H1 (cell line): Measurements from ENCODE around the gene MOB2. TPM values are rescaled to one million over a fixed set of nuclear protein-coding genes. Genes with fewer than 3 reads are reported as not detected.

Source experiments
- CTCF ChIA-PET: fragments of 300-600 bp; sonication (Branson Sonifier 250); formaldehyde crosslinking; loops from one replicate; lab custom pipeline; 2021; ENCODE audit not compliant: partially characterized antibody; lab: Charles Lee
- POLR2A ChIA-PET: fragments of 300-600 bp; sonication (Branson Sonifier 250); formaldehyde crosslinking; loops from one replicate; lab custom pipeline; 2021; ENCODE audit warnings: inconsistent platforms; ENCODE audit not compliant: partially characterized antibody; lab: Charles Lee
- DNase-seq, 2 experiments: peaks; one replicate each; pipeline versions ENCODE4 v3.0.0 to v3.0.0-alpha.2; 2010 to 2022; ENCODE audit warnings: low spot score in 2 of 2, low read depth in 1 of 2, mixed read lengths in 1 of 2
- FAIRE-seq: peaks from 2 replicates; lab custom pipeline; 2011; peaks lifted over from hg19 to GRCh38; lab: Jason Lieb, UNC
- H2AFZ ChIP-seq: 2 replicates; pipeline ENCODE4 v1.8.1; 2012; ENCODE audit warnings: low read length, inconsistent platforms
- H2AK5ac ChIP-seq: 2 replicates; pipeline ENCODE4 v1.6.1; 2013; ENCODE audit warnings: low read depth, low read length
- H2BK120ac ChIP-seq: replicated peaks from 2 replicates; pipeline ENCODE3; 2013; ENCODE audit warnings: low read depth, low read length, inconsistent platforms
- H2BK12ac ChIP-seq: 2 replicates; pipeline ENCODE4 v1.6.1; 2013; ENCODE audit warnings: low read depth, low read length
- H2BK15ac ChIP-seq: 2 replicates; pipeline ENCODE4 v1.6.1; 2013; ENCODE audit warnings: low read length
- H2BK20ac ChIP-seq: 2 replicates; pipeline ENCODE4 v1.6.1; 2013; ENCODE audit warnings: low read length
- H2BK5ac ChIP-seq: 2 replicates; pipeline ENCODE4 v1.6.1; 2013; ENCODE audit warnings: low read depth, low read length
- H3K14ac ChIP-seq: 2 replicates; pipeline ENCODE4 v1.6.1; 2013; ENCODE audit warnings: inconsistent platforms; ENCODE audit not compliant: insufficient read length
- H3K18ac ChIP-seq: 2 replicates; pipeline ENCODE4 v1.6.1; 2013; ENCODE audit warnings: low read length; ENCODE audit errors: extremely low read depth
- H3K23ac ChIP-seq: 2 replicates; pipeline ENCODE4 v1.6.1; 2013; ENCODE audit warnings: inconsistent platforms; ENCODE audit not compliant: insufficient read length
- H3K23me2 ChIP-seq: 2 replicates; pipeline ENCODE4 v1.6.1; 2013; ENCODE audit warnings: low read depth, low read length
- H3K27ac ChIP-seq: 2 replicates; pipeline ENCODE4 v1.6.1; 2011; ENCODE audit warnings: low read depth, low read length, inconsistent platforms
- H3K27me3 ChIP-seq, 4 experiments: replicated peaks in 1 of 4; 1 replicate in 1 of 4; 2 replicates in 3 of 4; pipeline versions ENCODE4 v1.6.1 to v1.8.1; 2011 to 2013; ENCODE audit warnings: low read length in 3 of 4, mild to moderate bottlenecking in 3 of 4, inconsistent platforms in 2 of 4, mixed read lengths in 2 of 4, moderate library complexity in 1 of 4; ENCODE audit not compliant: control insufficient read depth in 3 of 4, insufficient read depth in 3 of 4; ENCODE audit errors: extremely low read depth in 1 of 4
- H3K36me3 ChIP-seq, 4 experiments: 2 replicates each; pipeline versions ENCODE4 v1.6.1 to v1.8.1; 2011 to 2013; ENCODE audit warnings: mild to moderate bottlenecking in 4 of 4, low read length in 3 of 4, moderate library complexity in 2 of 4, control low read depth in 1 of 4, inconsistent platforms in 1 of 4; ENCODE audit not compliant: insufficient read depth in 4 of 4, control insufficient read depth in 2 of 4
- H3K4ac ChIP-seq: replicated peaks from 2 replicates; pipeline ENCODE3; 2013; ENCODE audit warnings: low read length, low read depth, mixed read lengths, inconsistent platforms; ENCODE audit not compliant: insufficient read length
- H3K4me1 ChIP-seq, 4 experiments: replicated peaks in 1 of 4; 1 replicate in 1 of 4; 2 replicates in 3 of 4; pipeline versions ENCODE4 v1.6.1 to v1.8.1; 2011 to 2013; ENCODE audit warnings: low read length in 3 of 4, inconsistent platforms in 2 of 4, mixed read lengths in 1 of 4; ENCODE audit not compliant: insufficient read depth in 4 of 4, control insufficient read depth in 3 of 4
- H3K4me2 ChIP-seq, 2 experiments: 2 replicates each; pipeline versions ENCODE4 v1.6.1 to v1.8.1; 2011 to 2013; ENCODE audit warnings: low read depth in 2 of 2, low read length in 2 of 2, control low read depth in 1 of 2, inconsistent platforms in 1 of 2, mild to moderate bottlenecking in 1 of 2; ENCODE audit not compliant: insufficient read depth in 1 of 2
- H3K4me3 ChIP-seq, 4 experiments: fragments of 200-600, 300-600 bp in 1 of 4; sonication (generic), shearing (Covaris generic), sonication (Bioruptor Twin) in 1 of 4; 2 replicates each; pipeline versions ENCODE4 v1.5.1 to v1.8.1; 2011 to 2016; ENCODE audit warnings: low read length in 4 of 4, low read depth in 3 of 4, control low read depth in 2 of 4, inconsistent platforms in 2 of 4, mild to moderate bottlenecking in 2 of 4, mixed read lengths in 1 of 4, moderate library complexity in 1 of 4; ENCODE audit not compliant: insufficient read depth in 2 of 4; ENCODE audit errors: extremely low read depth in 1 of 4
- H3K56ac ChIP-seq: replicated peaks from 2 replicates; pipeline ENCODE3; 2013; ENCODE audit warnings: low read depth, mild to moderate bottlenecking, mixed read lengths, low read length, inconsistent platforms; ENCODE audit not compliant: insufficient read length
- H3K79me1 ChIP-seq: 2 replicates; pipeline ENCODE4 v1.6.1; 2013; ENCODE audit warnings: low read depth, low read length, control low read depth
- H3K79me2 ChIP-seq, 2 experiments: 2 replicates each; pipeline versions ENCODE4 v1.6.1 to v1.8.1; 2012 to 2013; ENCODE audit warnings: low read length in 2 of 2, mild to moderate bottlenecking in 2 of 2, inconsistent platforms in 1 of 2; ENCODE audit not compliant: insufficient read depth in 2 of 2, control insufficient read depth in 1 of 2
- H3K9ac ChIP-seq, 4 experiments: replicated peaks in 1 of 4; 1 replicate in 1 of 4; 2 replicates in 3 of 4; pipeline versions ENCODE4 v1.6.1 to v1.8.1; 2011 to 2013; ENCODE audit warnings: low read depth in 3 of 4, low read length in 3 of 4, control low read depth in 2 of 4, mild to moderate bottlenecking in 2 of 4, moderate library complexity in 2 of 4, inconsistent platforms in 1 of 4; ENCODE audit errors: extremely low read depth in 1 of 4
- H3K9me3 ChIP-seq, 2 experiments: 2 replicates each; pipeline versions ENCODE4 v1.6.1 to v1.8.1; 2012 to 2013; ENCODE audit warnings: mild to moderate bottlenecking in 2 of 2, moderate library complexity in 2 of 2, control low read depth in 1 of 2, inconsistent platforms in 1 of 2, low read depth in 1 of 2, low read length in 1 of 2, mixed read lengths in 1 of 2; ENCODE audit not compliant: insufficient read depth in 2 of 2
- H4K20me1 ChIP-seq, 2 experiments: replicated peaks in 1 of 2; 2 replicates each; pipeline versions ENCODE3 to v1.8.1; 2011 to 2013; ENCODE audit warnings: inconsistent platforms in 2 of 2, low read length in 2 of 2, mild to moderate bottlenecking in 1 of 2; ENCODE audit not compliant: insufficient read depth in 2 of 2, control insufficient read depth in 1 of 2
- H4K5ac ChIP-seq: 2 replicates; pipeline ENCODE4 v1.6.1; 2013; ENCODE audit warnings: low read length, low read depth, mixed read lengths, inconsistent platforms; ENCODE audit not compliant: insufficient read length
- H4K8ac ChIP-seq: 2 replicates; pipeline ENCODE4 v1.8.0; 2013; ENCODE audit warnings: mild to moderate bottlenecking, moderate library complexity, low read length, inconsistent platforms; ENCODE audit not compliant: insufficient read depth; ENCODE audit errors: extremely low read depth
- H4K91ac ChIP-seq: replicated peaks from 2 replicates; pipeline ENCODE3; 2013; ENCODE audit warnings: low read length, mixed read lengths, inconsistent platforms; ENCODE audit not compliant: insufficient read length
- ATF3 ChIP-seq: IDR thresholded peaks from 2 replicates; pipeline ENCODE4 v1.6.1; 2011; ENCODE audit warnings: low read depth, mild to moderate bottlenecking, low read length; ENCODE audit not compliant: insufficient read depth
- FOSL1 ChIP-seq: IDR thresholded peaks from 2 replicates; pipeline ENCODE4 v1.6.1; 2011; ENCODE audit warnings: mild to moderate bottlenecking, low read depth, low read length, moderate library complexity; ENCODE audit not compliant: insufficient read depth
- NANOG ChIP-seq: IDR thresholded peaks from 2 replicates; pipeline ENCODE4 v1.6.1; 2011; ENCODE audit warnings: low read length, low read depth, mild to moderate bottlenecking, inconsistent platforms; ENCODE audit not compliant: insufficient read depth, poor library complexity, severe bottlenecking
- RBBP5 ChIP-seq: IDR thresholded peaks from 2 replicates; pipeline ENCODE4 v1.7.1; 2012; ENCODE audit warnings: low read depth, mild to moderate bottlenecking, inconsistent platforms, low read length, moderate library complexity, borderline replicate concordance
- WGBS, 2 experiments: shearing (Covaris generic) in 1 of 2; methylation state at CpG; one replicate each; pipeline versions ENCODE4 v1.1.6 to v1.1.7; 2013 to 2015; ENCODE audit warnings: low lambda C conversion rate in 2 of 2, mixed read lengths in 2 of 2, inconsistent platforms in 1 of 2, low coverage in 1 of 2, missing lambda C conversion rate in 1 of 2; ENCODE audit not compliant: insufficient replicate concordance in 2 of 2, insufficient coverage in 1 of 2, insufficient read length in 1 of 2; ENCODE audit errors: extremely low coverage in 1 of 2, missing lambda C conversion rate in 1 of 2; 5-methylcytosine and 5-hydroxymethylcytosine counted together
- polyA plus RNA-seq, 7 experiments: library from polyadenylated mRNA; depleted of rRNA in 3 of 7; stranded (reverse) in 5 of 7; unstranded in 2 of 7; fragments of >200 nt in 5 of 7; fragments of 200-250 nt in 2 of 7; gene quantifications; 1 replicate in 5 of 7; 2 replicates in 1 of 7; 4 replicates in 1 of 7; pipeline versions ENCODE4 v1.2.1 to v1.2.3, GENCODE V29; 2011 to 2013; ENCODE audit warnings: missing spikeins in 2 of 7, mixed read lengths in 2 of 7
- total RNA-seq: library from RNA; stranded (reverse); fragmentation: NEBNext Ultra II Directional; extraction: Animal tissue kit (Norgen Biotek cat#: 25700); gene quantifications from 2 replicates; pipeline ENCODE4 v1.2.1, GENCODE V29; 2021
- TF ChIP-seq, protein P1 (sequence below), 3 experiments: IDR thresholded peaks; 1 replicate in 2 of 3; 2 replicates in 1 of 3; pipeline versions ENCODE4 v1.5.1 to v1.6.1; 2011; ENCODE audit warnings: low read length in 3 of 3, mild to moderate bottlenecking in 3 of 3, inconsistent platforms in 2 of 3, low read depth in 1 of 3, moderate library complexity in 1 of 3; ENCODE audit not compliant: insufficient read depth in 1 of 3; ENCODE audit errors: control extremely low read depth in 1 of 3

MOB2 gene
- total and polyA plus RNA-seq, 2 of the 8 experiments (the other 6 are each of a cell fraction or from before 2014, with no cell fraction given), result 18.6 to 28.2 TPM

GRCh38 chr11:1496761-1497095, 10.1 kb upstream of the MOB2 start:
- DNase-seq (no peak), FAIRE-seq (no peak)
- no peak overlapping the region for H3K9ac ChIP-seq
- ChIA-PET POLR2A (no interaction called here), CTCF (no interaction called here)
- H4K91ac ChIP-seq, result no peak overlapping the region
- no peak overlapping the region for H3K23ac ChIP-seq
- H3K4me3 ChIP-seq, result no peak overlapping the region
- H2AK5ac ChIP-seq, result no peak overlapping the region
- peaks cover 2 to 9% of the 10 kb centered on the region in 2 experiments for H4K20me1 ChIP-seq
- H3K9me3 ChIP-seq, result peaks cover 2 to 8% of the 10 kb centered on the region in 2 experiments; a peak in 2 of 4 replicates
- no peak overlapping the region for H2BK12ac ChIP-seq
- no peak overlapping the region for H2BK20ac ChIP-seq
- TF ChIP-seq, protein P1, sequence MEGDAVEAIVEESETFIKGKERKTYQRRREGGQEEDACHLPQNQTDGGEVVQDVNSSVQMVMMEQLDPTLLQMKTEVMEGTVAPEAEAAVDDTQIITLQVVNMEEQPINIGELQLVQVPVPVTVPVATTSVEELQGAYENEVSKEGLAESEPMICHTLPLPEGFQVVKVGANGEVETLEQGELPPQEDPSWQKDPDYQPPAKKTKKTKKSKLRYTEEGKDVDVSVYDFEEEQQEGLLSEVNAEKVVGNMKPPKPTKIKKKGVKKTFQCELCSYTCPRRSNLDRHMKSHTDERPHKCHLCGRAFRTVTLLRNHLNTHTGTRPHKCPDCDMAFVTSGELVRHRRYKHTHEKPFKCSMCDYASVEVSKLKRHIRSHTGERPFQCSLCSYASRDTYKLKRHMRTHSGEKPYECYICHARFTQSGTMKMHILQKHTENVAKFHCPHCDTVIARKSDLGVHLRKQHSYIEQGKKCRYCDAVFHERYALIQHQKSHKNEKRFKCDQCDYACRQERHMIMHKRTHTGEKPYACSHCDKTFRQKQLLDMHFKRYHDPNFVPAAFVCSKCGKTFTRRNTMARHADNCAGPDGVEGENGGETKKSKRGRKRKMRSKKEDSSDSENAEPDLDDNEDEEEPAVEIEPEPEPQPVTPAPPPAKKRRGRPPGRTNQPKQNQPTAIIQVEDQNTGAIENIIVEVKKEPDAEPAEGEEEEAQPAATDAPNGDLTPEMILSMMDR (IDR thresholded peaks at IDR 0.05; ENCODE audit: control extremely low read depth in 1 of 3, insufficient read depth in 1 of 3, low read depth in 1 of 3, low read length in 3 of 3), result no peak
- TF ChIP-seq RBBP5 (no peak), ATF3 (no peak), NANOG (no peak), FOSL1 (no peak)
- no peak overlapping the region for H2AFZ ChIP-seq
- peaks cover 1 to 3% (median 3%) of the 10 kb centered on the region in 4 experiments; a peak in 5 of 7 replicates for H3K4me1 ChIP-seq
- H3K18ac ChIP-seq, result no peak overlapping the region
- no peaks in the 10 kb centered on the region for H3K27me3 ChIP-seq
- H2BK5ac ChIP-seq, result no peak overlapping the region
- H3K23me2 ChIP-seq, result no peaks in the 10 kb centered on the region
- H3K14ac ChIP-seq, result no peak overlapping the region
- H3K36me3 ChIP-seq, result no peaks in the 10 kb centered on the region
- H3K56ac ChIP-seq, result no peak overlapping the region
- WGBS, 2 experiments, result 83% methylated on average over 3 of the region's 3 CpGs; no CpG with 5 or more reads in 1 of the 2 experiments
- peaks cover 0 to 35% of the 10 kb centered on the region in 2 experiments; a peak in 2 of 4 replicates for H3K79me2 ChIP-seq
- H3K27ac ChIP-seq, result no peak overlapping the region
- no peak overlapping the region for H4K5ac ChIP-seq
- no peak overlapping the region for H2BK120ac ChIP-seq
- no peak overlapping the region for H3K4me2 ChIP-seq
- peaks cover 17% of the 10 kb centered on the region for H3K79me1 ChIP-seq
- no peak overlapping the region for H2BK15ac ChIP-seq
- H3K4ac ChIP-seq, result no peak overlapping the region
- no peak overlapping the region for H4K8ac ChIP-seq
